ENCODE data around the gene RP2. TPM values are rescaled to one million over a fixed set of nuclear protein-coding genes. Genes with fewer than 3 reads are reported as not detected.

Gene RP2
- total and polyA plus RNA-seq, 2 of the 8 experiments (the other 6 are each of a cell fraction or from before 2014, with no cell fraction given) = 2.2 to 6.9 TPM

- Histone ChIP-seq H3K4me2 (ENCODE audit: insufficient read depth in 1 of 2, low read depth in 2 of 2, low read length in 2 of 2) (no peak overlapping the region), H3K4me1 (replicated peaks in 1 of 4; ENCODE audit: control insufficient read depth in 3 of 4, insufficient read depth in 4 of 4, low read length in 3 of 4) (peaks cover 0 to 3% (median 1%) of the 10 kb centered on the region in 4 experiments; a peak in 2 of 7 replicates), H2AK5ac (ENCODE audit: low read depth, low read length) (no peak overlapping the region), H3K27ac (ENCODE audit: low read depth, low read length) (no peak overlapping the region), H3K23ac (ENCODE audit: insufficient read length) (no peak overlapping the region), H3K9ac (replicated peaks in 1 of 4; ENCODE audit: extremely low read depth in 1 of 4, low read depth in 3 of 4, low read length in 3 of 4) (no peak overlapping the region), H2BK15ac (ENCODE audit: low read length) (no peak overlapping the region), H3K14ac (ENCODE audit: insufficient read length) (no peak overlapping the region), H3K56ac (replicated peaks; ENCODE audit: insufficient read length, low read depth, low read length) (no peak overlapping the region), H2AFZ (ENCODE audit: low read length) (no peak overlapping the region), H2BK20ac (ENCODE audit: low read length) (no peak overlapping the region), H3K9me3 (ENCODE audit: insufficient read depth in 2 of 2, low read depth in 1 of 2, low read length in 1 of 2) (0 out of 4 replicates have a peak, but pooled peaks cover 0 to 3% of the 10 kb centered on the region in 2 experiments), H3K4me3 (ENCODE audit: extremely low read depth in 1 of 4, insufficient read depth in 2 of 4, low read depth in 3 of 4, low read length in 4 of 4) (no peak overlapping the region), H3K27me3 (replicated peaks in 1 of 4; ENCODE audit: control insufficient read depth in 3 of 4, extremely low read depth in 1 of 4, insufficient read depth in 3 of 4, low read length in 3 of 4) (no peaks in the 10 kb centered on the region), H2BK120ac (replicated peaks; ENCODE audit: low read depth, low read length) (no peak overlapping the region), H3K79me1 (ENCODE audit: low read depth, low read length) (peaks cover 2% of the 10 kb centered on the region; the same call in 1 of the 2 replicates), H3K23me2 (ENCODE audit: low read depth, low read length) (0 out of 2 replicates have a peak, but pooled peaks cover 3% of the 10 kb centered on the region), H3K18ac (ENCODE audit: extremely low read depth, low read length) (no peak overlapping the region), H4K91ac (replicated peaks; ENCODE audit: insufficient read length, low read length) (no peak overlapping the region), H2BK12ac (ENCODE audit: low read depth, low read length) (no peak overlapping the region), H4K20me1 (replicated peaks in 1 of 2; ENCODE audit: control insufficient read depth in 1 of 2, insufficient read depth in 2 of 2, low read length in 2 of 2) (peaks cover 0 to 3% of the 10 kb centered on the region in 2 experiments), H4K5ac (ENCODE audit: insufficient read length, low read depth, low read length) (no peak overlapping the region), H3K79me2 (ENCODE audit: control insufficient read depth in 1 of 2, insufficient read depth in 2 of 2, low read length in 2 of 2) (peaks cover 14 to 98% of the 10 kb centered on the region in 2 experiments; a peak in 3 of 4 replicates), H2BK5ac (ENCODE audit: low read depth, low read length) (no peak overlapping the region), H4K8ac (ENCODE audit: extremely low read depth, insufficient read depth, low read length) (no peak overlapping the region), H3K36me3 (ENCODE audit: control insufficient read depth in 2 of 4, insufficient read depth in 4 of 4, low read length in 3 of 4) (no peaks in the 10 kb centered on the region; a peak in 2 of 8 replicates), H3K4ac (replicated peaks; ENCODE audit: insufficient read length, low read depth, low read length) (no peak overlapping the region)
- FAIRE-seq = no peak
- TF ChIP-seq KDM4A (IDR thresholded peaks at IDR 0.05; ENCODE audit: low read depth, low read length, severe bottlenecking) = no peak
- CTCF ChIA-PET (ENCODE audit: partially characterized antibody) = interaction anchor here (1.1 to 2.3 kb wide), 2 partner anchors 15 to 109 kb away, joined by 3 to 4 read pairs; no protein-coding TSS in a partner anchor
- WGBS, 2 experiments (ENCODE audit: extremely low coverage in 1 of 2, insufficient coverage in 1 of 2, insufficient read length in 1 of 2, insufficient replicate concordance in 2 of 2, low coverage in 1 of 2, low lambda C conversion rate in 2 of 2, missing lambda C conversion rate in 1 of 2) = 73% methylated on average over 1 of the region's 1 CpG; no CpG with 5 or more reads in 1 of the 2 experiments
- no peak for DNase-seq (ENCODE audit: low read depth in 1 of 2, low spot score in 2 of 2)
- POLR2A ChIA-PET (ENCODE audit: partially characterized antibody) = no interaction called here
These were observed 81.6 kb downstream of the RP2 start for GRCh38 chrX:46918434-46918833.
